HG02973 (cell line): ENCODE results near the gene FOXP1.

Source experiments
- ATAC-seq: cut with Tn5 transposase; IDR thresholded peaks from one replicate; pipeline ENCODE4 v1.9.1; 2021; ENCODE audit warnings: moderate library complexity; ENCODE audit not compliant: unreplicated experiment

Gene FOXP1

GRCh38 chr3:71072287-71072686 lies 511.2 kb downstream of the FOXP1 start:
- no peak for ATAC-seq

DNA sequence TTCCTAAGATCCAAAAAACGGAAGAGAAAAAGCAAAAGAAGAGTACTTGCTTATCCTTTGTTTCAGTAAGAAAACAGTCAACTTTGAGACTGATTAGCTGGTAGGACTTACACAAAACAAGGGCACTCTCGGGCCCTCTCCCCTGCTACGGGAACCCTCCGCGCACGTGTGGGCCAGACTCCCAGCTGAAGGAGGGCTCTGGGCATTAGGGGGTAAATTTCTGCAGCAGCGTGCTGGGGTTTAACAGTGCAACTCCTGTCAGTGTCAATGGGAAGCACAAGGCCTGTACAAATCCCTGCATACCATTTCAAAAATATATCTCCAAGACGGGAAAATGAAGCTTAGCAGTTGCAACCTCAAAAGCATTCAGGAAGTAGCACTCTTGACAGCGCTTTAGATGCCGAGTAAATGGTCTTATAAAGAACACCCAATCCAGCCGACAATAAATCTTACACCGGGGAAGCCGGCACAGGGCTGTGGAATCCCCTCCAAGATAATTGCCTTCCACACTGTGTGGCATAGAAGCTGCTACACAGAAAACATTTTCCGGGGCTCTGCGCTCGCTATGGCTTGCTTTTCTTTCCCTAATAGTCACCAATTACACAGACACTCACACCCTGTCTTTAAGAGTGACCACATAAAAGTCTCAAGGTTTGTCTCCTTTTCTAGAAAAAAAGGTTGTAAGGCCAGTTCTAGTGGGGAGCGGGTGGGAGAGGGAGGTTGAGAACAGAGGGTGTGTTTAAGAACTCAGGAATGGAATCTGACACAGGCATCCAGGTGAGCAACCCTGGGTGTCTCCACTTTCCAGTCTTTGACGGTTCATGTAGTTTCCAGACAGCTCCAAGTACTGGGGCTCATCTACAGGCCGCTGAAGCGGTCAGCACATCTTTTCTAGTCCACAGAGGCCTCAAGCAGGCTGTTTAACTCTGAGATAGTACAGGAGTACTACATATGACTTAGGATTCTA lies 512.7 kb downstream of the FOXP1 start:
- ATAC-seq: no peak

DNA sequence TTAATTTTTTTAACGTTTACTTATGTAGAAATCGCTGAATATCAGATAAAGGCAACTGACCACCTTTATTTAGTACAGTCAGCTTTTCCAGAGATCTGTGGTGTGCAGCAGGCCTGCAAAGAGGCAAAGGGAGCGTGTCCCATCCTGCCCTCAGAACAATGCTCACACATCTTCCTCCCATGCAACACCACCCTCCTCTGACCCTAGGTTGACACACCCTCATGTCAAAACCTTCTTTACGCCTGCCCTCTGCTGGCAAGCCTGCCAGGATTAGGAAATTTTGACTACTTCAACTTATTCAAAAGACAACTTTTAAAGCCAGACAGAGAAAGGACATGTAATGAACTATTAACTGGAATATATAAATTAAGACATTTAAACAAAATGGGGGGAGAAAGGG lies 513.7 kb downstream of the FOXP1 start:
- ATAC-seq: no peak

- ATAC-seq: no peak
Observed at GRCh38 chr3:71067977-71068654, 515.4 kb downstream of the FOXP1 start.

GRCh38 chr3:71066849-71067261 lies 516.7 kb downstream of the FOXP1 start:
- ATAC-seq: no peak

- ATAC-seq: no peak
Observed at GRCh38 chr3:71066356-71066755, 517.2 kb downstream of the FOXP1 start.

DNA sequence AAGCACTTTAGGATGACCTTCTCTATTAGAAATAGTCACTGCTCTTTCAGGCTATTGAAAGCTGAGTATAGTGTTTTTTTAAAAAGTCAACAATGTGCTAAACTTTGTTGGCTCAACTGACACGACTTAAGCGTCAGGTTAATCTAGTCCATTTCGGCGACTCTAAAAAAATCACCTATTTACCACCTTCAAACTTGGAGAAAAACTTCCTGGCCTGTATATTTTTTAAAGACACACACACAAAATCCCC lies 517.8 kb downstream of the FOXP1 start:
- ATAC-seq: no peak

- ATAC-seq: no peak
Observed at GRCh38 chr3:71064956-71065763, 518.4 kb downstream of the FOXP1 start.

DNA sequence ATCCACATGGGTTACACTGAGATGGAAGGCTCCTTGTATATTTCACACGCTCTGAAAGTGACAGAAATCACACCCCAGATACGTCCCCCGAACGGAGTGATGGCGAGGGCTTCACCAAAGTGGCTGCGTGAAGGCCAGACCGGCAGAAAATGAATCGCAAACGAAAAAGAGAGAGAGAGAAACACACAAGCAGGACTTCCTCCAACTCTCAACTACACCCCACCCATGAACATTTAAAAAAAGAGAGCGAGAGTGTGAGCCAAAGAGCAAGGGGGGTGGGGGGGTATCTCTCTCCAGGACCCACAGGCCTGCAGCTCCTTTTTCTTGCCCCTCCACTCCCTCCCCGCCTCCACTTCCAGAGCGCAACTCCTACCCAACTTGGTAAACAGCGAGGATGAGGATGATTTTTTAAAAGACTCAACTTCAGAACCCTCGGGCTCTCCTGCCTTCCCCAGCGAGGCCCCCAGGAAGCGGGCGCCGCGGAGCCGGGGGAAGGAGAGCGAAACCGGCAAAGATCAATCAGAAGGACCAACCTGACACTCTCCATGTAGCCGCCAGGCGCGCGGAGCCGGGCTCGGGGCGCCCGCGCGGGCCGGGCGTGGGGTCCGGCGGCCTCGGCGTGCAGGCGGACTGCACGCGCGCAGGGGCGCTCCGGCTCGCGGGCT lies 519.1 kb downstream of the FOXP1 start:
- ATAC-seq: peak; percentile 36

- ATAC-seq: no peak
Observed at GRCh38 chr3:71063773-71064290, 519.7 kb downstream of the FOXP1 start.

- no peak for ATAC-seq
Observed at GRCh38 chr3:71062952-71063772, 520.4 kb downstream of the FOXP1 start.

DNA sequence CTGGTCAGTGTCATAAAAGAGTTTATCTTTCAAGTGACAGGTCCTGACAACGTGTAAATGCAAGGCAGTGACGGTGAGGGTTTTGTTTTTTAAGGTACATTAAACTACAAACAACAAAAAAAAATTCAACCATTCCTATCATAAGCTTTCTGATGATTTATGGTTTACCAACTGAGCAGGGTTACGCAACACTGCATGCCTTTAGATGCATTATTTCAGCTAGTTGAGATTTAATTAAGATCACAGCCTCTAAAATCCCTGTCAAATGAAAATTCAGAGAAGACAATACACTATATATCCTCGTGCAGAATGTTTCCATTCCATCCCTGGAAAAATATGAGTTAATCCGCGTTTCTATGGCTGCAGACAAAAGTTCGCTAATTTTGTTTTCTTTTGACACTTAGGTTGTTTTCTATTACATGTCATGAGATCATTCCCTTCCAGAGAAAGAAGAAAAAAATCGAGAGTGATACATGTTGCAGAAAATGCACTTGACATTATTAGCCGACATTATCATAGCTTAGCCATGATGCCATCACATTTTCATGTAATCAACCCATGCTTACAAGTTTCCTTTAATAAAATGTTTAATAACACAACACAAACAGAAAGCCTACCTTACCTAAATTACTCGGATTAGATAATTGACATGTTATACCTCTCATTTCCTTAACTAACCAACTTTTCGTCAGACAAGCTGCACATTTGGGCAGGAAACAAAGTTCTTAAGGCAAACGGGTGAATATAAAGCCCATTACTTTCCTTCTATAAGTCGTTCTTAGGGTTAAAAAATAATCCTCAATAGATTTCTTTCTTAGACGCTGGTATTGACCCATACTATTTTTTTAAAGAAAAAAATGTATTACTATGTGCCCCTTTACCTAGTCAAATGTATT lies 521.2 kb downstream of the FOXP1 start:
- no peak for ATAC-seq

- no peak for ATAC-seq
Observed at GRCh38 chr3:71061581-71061980, 521.9 kb downstream of the FOXP1 start.

DNA sequence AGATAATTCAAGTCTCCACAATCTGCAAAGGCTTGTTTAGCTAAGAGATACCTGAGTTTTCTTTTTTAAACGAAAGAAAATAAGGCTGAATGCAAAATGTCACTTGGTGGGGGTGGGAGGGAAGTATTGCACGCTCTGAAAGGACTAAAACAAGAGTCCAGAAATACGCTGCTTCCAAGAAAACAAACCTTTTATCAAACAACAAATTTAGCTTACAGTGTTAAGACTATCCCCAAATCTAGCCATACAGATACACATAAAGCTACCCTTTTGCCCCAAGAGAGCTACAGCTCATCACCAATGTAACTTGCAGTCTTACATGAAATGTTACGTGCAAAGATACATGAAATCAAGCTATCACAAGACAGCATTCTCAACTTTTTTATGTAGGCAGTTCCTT lies 522.5 kb downstream of the FOXP1 start:
- ATAC-seq: no peak

GRCh38 chr3:71060536-71060935 lies 523.0 kb downstream of the FOXP1 start:
- ATAC-seq: no peak

DNA sequence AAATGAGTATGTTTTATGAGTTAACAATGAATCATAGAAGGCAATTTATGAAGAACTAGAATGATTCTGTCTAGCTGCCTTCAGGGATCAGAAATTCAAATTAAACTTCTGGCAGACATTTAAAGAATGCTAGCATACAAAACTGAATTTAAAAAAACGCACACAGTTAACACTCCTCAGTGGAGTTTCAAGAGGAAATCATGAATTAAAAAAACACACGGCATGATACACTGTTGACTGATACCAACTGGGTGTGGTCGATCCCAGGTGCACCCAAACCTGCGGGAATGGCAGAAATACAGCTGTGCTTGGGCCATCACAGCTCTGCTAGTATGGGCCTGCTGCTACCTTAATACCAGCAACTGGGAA lies 526.0 kb downstream of the FOXP1 start:
- ATAC-seq: no peak

DNA sequence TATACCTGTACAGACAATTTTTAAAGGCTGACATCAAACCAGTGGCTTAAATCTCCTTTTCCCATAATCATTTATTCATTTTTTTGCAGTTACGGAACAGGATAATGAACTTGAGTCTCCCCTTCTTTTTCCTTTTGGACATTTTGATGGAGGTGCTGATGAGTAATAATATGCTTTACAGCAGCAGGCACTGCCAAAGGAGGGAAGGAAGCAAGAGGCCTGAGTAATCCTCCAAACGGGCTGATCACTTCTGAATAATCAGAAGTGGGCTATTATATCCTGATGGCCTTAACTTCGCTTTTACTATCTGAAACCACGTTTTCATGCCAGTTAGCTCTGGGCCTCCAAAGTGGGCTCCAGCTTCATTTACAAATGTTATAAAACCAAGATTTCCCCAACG lies 527.2 kb downstream of the FOXP1 start:
- no peak for ATAC-seq

GRCh38 chr3:71055257-71056001 lies 528.1 kb downstream of the FOXP1 start:
- no peak for ATAC-seq
